Measurements from ENCODE around the gene DRAXIN.

- TF ChIP-seq POLR2A (IDR thresholded peaks at IDR 0.05) (no peak), POLR2AphosphoS5 (IDR thresholded peaks at IDR 0.05) (no peak)
- TF ChIP-seq, protein P1, sequence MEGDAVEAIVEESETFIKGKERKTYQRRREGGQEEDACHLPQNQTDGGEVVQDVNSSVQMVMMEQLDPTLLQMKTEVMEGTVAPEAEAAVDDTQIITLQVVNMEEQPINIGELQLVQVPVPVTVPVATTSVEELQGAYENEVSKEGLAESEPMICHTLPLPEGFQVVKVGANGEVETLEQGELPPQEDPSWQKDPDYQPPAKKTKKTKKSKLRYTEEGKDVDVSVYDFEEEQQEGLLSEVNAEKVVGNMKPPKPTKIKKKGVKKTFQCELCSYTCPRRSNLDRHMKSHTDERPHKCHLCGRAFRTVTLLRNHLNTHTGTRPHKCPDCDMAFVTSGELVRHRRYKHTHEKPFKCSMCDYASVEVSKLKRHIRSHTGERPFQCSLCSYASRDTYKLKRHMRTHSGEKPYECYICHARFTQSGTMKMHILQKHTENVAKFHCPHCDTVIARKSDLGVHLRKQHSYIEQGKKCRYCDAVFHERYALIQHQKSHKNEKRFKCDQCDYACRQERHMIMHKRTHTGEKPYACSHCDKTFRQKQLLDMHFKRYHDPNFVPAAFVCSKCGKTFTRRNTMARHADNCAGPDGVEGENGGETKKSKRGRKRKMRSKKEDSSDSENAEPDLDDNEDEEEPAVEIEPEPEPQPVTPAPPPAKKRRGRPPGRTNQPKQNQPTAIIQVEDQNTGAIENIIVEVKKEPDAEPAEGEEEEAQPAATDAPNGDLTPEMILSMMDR (IDR thresholded peaks at IDR 0.05): no peak
Observed at GRCh38 chr1:11671544-11672286, 19.8 kb upstream of the DRAXIN start.
